ENCODE results near the gene PALS1.

Gene PALS1
- long read RNA-seq, full-length matches to known transcripts = 6 of 23 reads
- long read RNA-seq, partial matches to known transcripts = 16 of 23 reads
- long read RNA-seq, other reads (novel, unspliced or antisense) = 1 of 23 reads

- peak within 1 kb of the TSS; percentile 83 for H3K27ac ChIP-seq (replicated peaks)
- TF ChIP-seq POLR2AphosphoS5 (IDR thresholded peaks at IDR 0.05; ENCODE audit: low read depth) (no peak), REST (IDR thresholded peaks at IDR 0.05; ENCODE audit: insufficient replicate concordance, low read depth) (no peak), GABPA (IDR thresholded peaks at IDR 0.05; ENCODE audit: low read depth) (no peak), SPI1 (IDR thresholded peaks at IDR 0.05; ENCODE audit: borderline replicate concordance, low read depth) (no peak), CTCF (IDR thresholded peaks at IDR 0.05; ENCODE audit: insufficient read depth, low read length) (no peak)
- no peaks in the 10 kb centered on the region for H3K27me3 ChIP-seq (ENCODE audit: insufficient read depth, poor library complexity, severe bottlenecking)
- peak within 1 kb of the TSS; percentile 70 for H3K4me3 ChIP-seq (replicated peaks; ENCODE audit: insufficient read depth, low read length)
- DNase-seq (ENCODE audit: low read depth in 1 of 2, low spot score in 1 of 2) = peak; percentile 17 to 20
Observed at GRCh38 chr14:67241411-67242167, at the start of gene PALS1. TSS of gene PALS1 (plus strand) at chr14:67241435. CDS start at chr14:67279171, 37,736 bp downstream.

- Histone ChIP-seq H3K27ac (replicated peaks) (no peak overlapping the region), H3K27me3 (ENCODE audit: insufficient read depth, poor library complexity, severe bottlenecking) (no peaks in the 10 kb centered on the region), H3K4me3 (replicated peaks; ENCODE audit: insufficient read depth, low read length) (no peak overlapping the region)
- no peak for DNase-seq (ENCODE audit: low read depth in 1 of 2, low spot score in 1 of 2)
- no peak for TF ChIP-seq CTCF (IDR thresholded peaks at IDR 0.05; ENCODE audit: insufficient read depth, low read length)
- TF ChIP-seq POLR2AphosphoS5 (IDR thresholded peaks at IDR 0.05; ENCODE audit: low read depth) = no peak
- no peak for TF ChIP-seq REST (IDR thresholded peaks at IDR 0.05; ENCODE audit: insufficient replicate concordance, low read depth)
- TF ChIP-seq GABPA (IDR thresholded peaks at IDR 0.05; ENCODE audit: low read depth) = no peak
Observed at GRCh38 chr14:67191768-67192290, 49.4 kb upstream of the PALS1 start.

GRCh38 chr14:67192366-67192765, 48.9 kb upstream of the PALS1 start:
- no peak for TF ChIP-seq REST (IDR thresholded peaks at IDR 0.05; ENCODE audit: insufficient replicate concordance, low read depth)
- no peak for TF ChIP-seq GABPA (IDR thresholded peaks at IDR 0.05; ENCODE audit: low read depth)
- no peak for TF ChIP-seq CTCF (IDR thresholded peaks at IDR 0.05; ENCODE audit: insufficient read depth, low read length)
- no peak for TF ChIP-seq POLR2AphosphoS5 (IDR thresholded peaks at IDR 0.05; ENCODE audit: low read depth)
- TF ChIP-seq SPI1 (IDR thresholded peaks at IDR 0.05; ENCODE audit: borderline replicate concordance, low read depth) = no peak
- Histone ChIP-seq H3K4me3 (replicated peaks; ENCODE audit: insufficient read depth, low read length) (no peak overlapping the region), H3K27ac (replicated peaks) (no peak overlapping the region), H3K27me3 (ENCODE audit: insufficient read depth, poor library complexity, severe bottlenecking) (no peaks in the 10 kb centered on the region)
- no peak for DNase-seq (ENCODE audit: low read depth in 1 of 2, low spot score in 1 of 2)
